Caco-2 (cell line): Measurements from ENCODE around the gene TNFRSF9. TPM values are rescaled to one million over a fixed set of nuclear protein-coding genes. Genes with fewer than 3 reads are reported as not detected.

Experiments
- BruUV-seq: library from RNA; stranded (reverse); fragments of 400-500 nt; replicated peaks from 2 replicates; lab custom pipeline; 2021; lab: Mats Ljungman, UMichigan
- CTCF ChIA-PET: fragments of 300-600 bp; sonication (Branson Sonifier 250); formaldehyde crosslinking; loops from one replicate; lab custom pipeline; 2022; ENCODE audit warnings: antibody characterized with exemption; lab: Charles Lee
- POLR2A ChIA-PET: fragments of 300-600 bp; sonication (Branson Sonifier 250); formaldehyde crosslinking; loops from one replicate; lab custom pipeline; 2022; ENCODE audit warnings: antibody characterized with exemption; lab: Charles Lee
- DNase-seq, 2 experiments: peaks; one replicate each; pipeline versions ENCODE4 v3.0.0 to v3.0.0-alpha.2; 2020 to 2022
- H3K27me3 ChIP-seq: replicated peaks from 2 replicates; pipeline ENCODE4 v1.6.0; 2011; ENCODE audit warnings: low read length; ENCODE audit not compliant: control insufficient read depth, insufficient read depth
- H3K36me3 ChIP-seq: 2 replicates; pipeline ENCODE4 v1.5.1; 2011; ENCODE audit warnings: low read length; ENCODE audit not compliant: control insufficient read depth, insufficient read depth
- H3K4me1 ChIP-seq: fragments of 250-450 bp; sonication (Bioruptor Pico); 2 replicates; pipeline ENCODE4 v1.5.1; 2020; ENCODE audit warnings: mild to moderate bottlenecking
- H3K4me3 ChIP-seq: 2 replicates; pipeline ENCODE4 v1.5.1; 2011; ENCODE audit warnings: low read depth, mild to moderate bottlenecking, control low read depth, low read length
- H3K9me3 ChIP-seq: fragments of 250-450 bp; sonication (Bioruptor Pico); 2 replicates; pipeline ENCODE4 v1.5.1; 2020; ENCODE audit warnings: mild to moderate bottlenecking, moderate library complexity
- H3K27ac Mint-ChIP-seq: one replicate; pipeline ENCODE4 v1.8.0; 2022; ENCODE audit warnings: mixed read lengths; ENCODE audit not compliant: unreplicated experiment
- H3K27me3 Mint-ChIP-seq: one replicate; pipeline ENCODE4 v1.8.0; 2022; ENCODE audit warnings: mixed read lengths; ENCODE audit not compliant: insufficient read depth, unreplicated experiment
- H3K36me3 Mint-ChIP-seq: one replicate; pipeline ENCODE4 v1.8.0; 2022; ENCODE audit warnings: mild to moderate bottlenecking, mixed read lengths; ENCODE audit not compliant: insufficient read depth, unreplicated experiment
- H3K4me1 Mint-ChIP-seq: one replicate; pipeline ENCODE4 v1.8.0; 2022; ENCODE audit warnings: low read depth, mixed read lengths; ENCODE audit not compliant: unreplicated experiment
- H3K4me3 Mint-ChIP-seq: one replicate; pipeline ENCODE4 v1.8.0; 2022; ENCODE audit warnings: mild to moderate bottlenecking, moderate library complexity, mixed read lengths; ENCODE audit not compliant: unreplicated experiment
- H3K9me3 Mint-ChIP-seq: one replicate; pipeline ENCODE4 v1.8.0; 2022; ENCODE audit warnings: mixed read lengths; ENCODE audit not compliant: unreplicated experiment
- intact Hi-C: fragments of 100-400 bp; cut with micrococcal nuclease; formaldehyde crosslinking; loops from one replicate; pipeline ENCODE4 v1.10.0; 2022; ENCODE audit not compliant: unreplicated experiment
- total RNA-seq: library from RNA; stranded (reverse); gene quantifications from 2 replicates; pipeline ENCODE4 v1.2.3, GENCODE V29; 2022
- TF ChIP-seq, protein P1 (sequence below), 2 experiments: fragments of 200-600 bp in 1 of 2; IDR thresholded peaks; 1 replicate in 1 of 2; 2 replicates in 1 of 2; pipeline versions ENCODE4 v1.5.1 to v1.8.0; 2011 to 2022; ENCODE audit warnings: antibody characterized with exemption in 1 of 2, control low read depth in 1 of 2, inconsistent platforms in 1 of 2, low read depth in 1 of 2, low read length in 1 of 2, mild to moderate bottlenecking in 1 of 2, moderate library complexity in 1 of 2; ENCODE audit not compliant: insufficient read depth in 1 of 2, severe bottlenecking in 1 of 2, unreplicated experiment in 1 of 2

TNFRSF9 gene
- total RNA-seq, 1 experiment from 2014 or later, result 0.54 TPM

DNA sequence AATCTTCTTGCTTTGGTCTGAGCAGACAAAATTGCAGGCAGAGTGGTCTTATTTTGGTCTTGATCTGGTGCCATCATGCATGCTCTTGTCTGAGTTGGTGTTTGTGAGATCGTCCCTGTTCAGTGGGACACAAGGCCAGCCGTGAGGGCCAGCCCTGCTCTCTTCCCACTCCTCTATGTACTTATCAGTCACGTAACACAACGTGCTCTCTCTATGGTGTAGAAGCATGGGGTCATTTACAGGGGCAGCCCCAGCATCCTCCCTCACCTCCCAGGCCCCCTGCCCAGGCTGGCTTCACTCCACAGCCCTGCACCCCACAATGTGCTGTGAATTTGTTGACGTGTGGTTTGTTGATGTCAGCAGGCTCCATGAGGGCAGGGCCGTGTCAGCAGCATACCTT, 69.5 kb downstream of the TNFRSF9 start:
- Histone ChIP-seq H3K4me1 (no peaks in the 10 kb centered on the region), H3K27me3 (no peaks in the 10 kb centered on the region; the same call in 1 of the 2 replicates), H3K4me3 (no peak overlapping the region), H3K9me3 (no peaks in the 10 kb centered on the region), H3K36me3 (no peaks in the 10 kb centered on the region)
- no peaks in the 10 kb centered on the region for H3K9me3 Mint-ChIP-seq
- no peak for DNase-seq
- no peaks in the 10 kb centered on the region for H3K36me3 Mint-ChIP-seq
- POLR2A ChIA-PET, result no interaction called here
- no peak overlapping the region for H3K27ac Mint-ChIP-seq
- no TSS peak for BruUV-seq
- TF ChIP-seq, protein P1, sequence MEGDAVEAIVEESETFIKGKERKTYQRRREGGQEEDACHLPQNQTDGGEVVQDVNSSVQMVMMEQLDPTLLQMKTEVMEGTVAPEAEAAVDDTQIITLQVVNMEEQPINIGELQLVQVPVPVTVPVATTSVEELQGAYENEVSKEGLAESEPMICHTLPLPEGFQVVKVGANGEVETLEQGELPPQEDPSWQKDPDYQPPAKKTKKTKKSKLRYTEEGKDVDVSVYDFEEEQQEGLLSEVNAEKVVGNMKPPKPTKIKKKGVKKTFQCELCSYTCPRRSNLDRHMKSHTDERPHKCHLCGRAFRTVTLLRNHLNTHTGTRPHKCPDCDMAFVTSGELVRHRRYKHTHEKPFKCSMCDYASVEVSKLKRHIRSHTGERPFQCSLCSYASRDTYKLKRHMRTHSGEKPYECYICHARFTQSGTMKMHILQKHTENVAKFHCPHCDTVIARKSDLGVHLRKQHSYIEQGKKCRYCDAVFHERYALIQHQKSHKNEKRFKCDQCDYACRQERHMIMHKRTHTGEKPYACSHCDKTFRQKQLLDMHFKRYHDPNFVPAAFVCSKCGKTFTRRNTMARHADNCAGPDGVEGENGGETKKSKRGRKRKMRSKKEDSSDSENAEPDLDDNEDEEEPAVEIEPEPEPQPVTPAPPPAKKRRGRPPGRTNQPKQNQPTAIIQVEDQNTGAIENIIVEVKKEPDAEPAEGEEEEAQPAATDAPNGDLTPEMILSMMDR (IDR thresholded peaks at IDR 0.05; ENCODE audit: insufficient read depth in 1 of 2, low read depth in 1 of 2, low read length in 1 of 2, severe bottlenecking in 1 of 2, unreplicated experiment in 1 of 2), result no peak
- H3K27me3 Mint-ChIP-seq, result no peaks in the 10 kb centered on the region
- CTCF ChIA-PET, result no interaction called here
- no peaks in the 10 kb centered on the region for H3K4me1 Mint-ChIP-seq
- no peak overlapping the region for H3K4me3 Mint-ChIP-seq
- intact Hi-C loops, result no loop called here

DNA sequence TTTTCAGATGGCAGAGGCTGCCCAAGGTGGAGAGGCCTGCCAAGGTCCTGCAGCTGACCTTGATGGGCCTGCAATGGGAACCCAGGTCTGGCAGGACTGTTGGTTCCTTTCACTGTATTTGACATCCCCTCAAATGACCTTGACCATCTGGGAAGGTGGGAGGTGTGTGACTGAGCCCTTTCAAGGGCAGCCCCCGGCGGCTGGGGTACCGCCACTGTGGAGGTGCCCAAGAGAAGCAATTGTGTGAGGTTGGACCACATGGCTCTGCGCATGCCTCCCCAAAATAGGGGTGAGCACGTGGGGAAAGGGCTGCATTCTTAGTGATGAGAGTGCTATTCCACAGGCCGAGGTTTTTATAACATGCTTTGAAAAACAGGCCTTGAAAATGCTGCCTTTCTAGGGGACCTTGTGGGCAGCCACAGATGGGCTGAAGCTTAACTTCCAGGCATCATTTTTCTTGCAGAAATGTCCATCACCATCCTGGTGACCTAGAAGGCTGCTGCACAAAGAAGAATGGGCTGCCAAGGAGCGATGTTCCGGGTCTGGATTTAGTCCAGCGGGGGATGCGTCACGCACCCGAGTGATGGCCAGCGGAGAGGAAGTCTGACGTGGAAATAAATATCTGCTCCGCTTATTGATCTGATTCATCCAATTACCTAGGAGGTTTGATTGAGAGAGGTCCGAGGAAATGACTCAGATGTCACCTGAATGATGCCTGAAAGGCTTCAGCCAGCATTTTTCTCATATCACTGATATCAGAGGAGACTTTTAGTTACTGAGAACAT, 71.3 kb downstream of the TNFRSF9 start:
- TF ChIP-seq, protein P1 (IDR thresholded peaks at IDR 0.05; ENCODE audit: insufficient read depth in 1 of 2, low read depth in 1 of 2, low read length in 1 of 2, severe bottlenecking in 1 of 2, unreplicated experiment in 1 of 2), result no peak
- Mint-ChIP-seq H3K9me3 (no peaks in the 10 kb centered on the region), H3K4me3 (no peak overlapping the region), H3K4me1 (peaks cover 3% of the 10 kb centered on the region), H3K27ac (no peak overlapping the region), H3K27me3 (no peaks in the 10 kb centered on the region), H3K36me3 (no peaks in the 10 kb centered on the region)
- H3K9me3 ChIP-seq, result no peaks in the 10 kb centered on the region
- POLR2A ChIA-PET, result no interaction called here
- CTCF ChIA-PET, result no interaction called here
- intact Hi-C loops, result no loop called here
- no peaks in the 10 kb centered on the region for H3K36me3 ChIP-seq
- no peaks in the 10 kb centered on the region for H3K4me1 ChIP-seq
- H3K4me3 ChIP-seq, result no peak overlapping the region
- DNase-seq, result no peak
- BruUV-seq, result no TSS peak
- no peaks in the 10 kb centered on the region for H3K27me3 ChIP-seq

DNA sequence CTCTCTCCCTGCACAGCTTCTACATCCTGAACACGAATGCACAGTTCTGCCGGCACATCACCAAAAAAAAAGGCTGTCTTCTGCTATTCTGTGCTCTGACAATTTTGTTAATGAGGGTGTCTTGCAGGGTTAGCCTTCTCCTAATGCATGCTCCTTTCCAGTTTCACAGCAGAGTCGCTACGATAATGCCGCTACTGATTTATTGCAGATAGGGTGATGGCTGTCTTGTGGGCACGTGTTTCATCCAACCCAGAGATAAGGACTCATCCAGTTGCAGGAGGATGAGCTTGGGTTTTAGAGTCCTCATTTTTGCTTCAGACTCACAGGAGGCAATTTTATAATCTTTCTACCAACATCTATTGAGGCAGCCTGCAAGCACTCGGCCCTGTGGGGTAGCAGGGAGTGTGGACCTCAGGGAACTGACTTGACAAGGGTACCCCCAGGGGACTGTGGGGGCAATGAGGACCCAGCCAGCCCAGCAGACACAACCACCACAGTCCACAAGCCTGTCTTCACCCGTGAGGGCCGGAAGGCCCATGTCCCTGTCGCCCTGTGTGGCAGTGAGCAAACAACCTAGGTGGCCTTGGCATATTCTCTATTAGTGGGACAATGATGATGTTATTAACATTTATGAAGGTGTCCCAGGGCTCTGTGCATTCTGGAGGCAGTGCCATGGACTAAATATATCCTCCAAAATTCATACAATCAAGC, 72.4 kb downstream of the TNFRSF9 start:
- POLR2A ChIA-PET, result no interaction called here
- H3K36me3 ChIP-seq, result no peaks in the 10 kb centered on the region
- H3K27me3 Mint-ChIP-seq, result no peaks in the 10 kb centered on the region
- no peak overlapping the region for H3K4me3 Mint-ChIP-seq
- H3K4me1 ChIP-seq, result no peaks in the 10 kb centered on the region
- no TSS peak for BruUV-seq
- H3K27me3 ChIP-seq, result no peaks in the 10 kb centered on the region
- no peaks in the 10 kb centered on the region for H3K9me3 Mint-ChIP-seq
- intact Hi-C loops, result no loop called here
- CTCF ChIA-PET, result no interaction called here
- no peak overlapping the region for H3K27ac Mint-ChIP-seq
- TF ChIP-seq, protein P1 (IDR thresholded peaks at IDR 0.05; ENCODE audit: insufficient read depth in 1 of 2, low read depth in 1 of 2, low read length in 1 of 2, severe bottlenecking in 1 of 2, unreplicated experiment in 1 of 2), result no peak
- H3K4me1 Mint-ChIP-seq, result peaks cover 5% of the 10 kb centered on the region
- no peaks in the 10 kb centered on the region for H3K36me3 Mint-ChIP-seq
- DNase-seq, result no peak
- no peak overlapping the region for H3K4me3 ChIP-seq
- no peaks in the 10 kb centered on the region for H3K9me3 ChIP-seq
